ENCODE results near the gene NIN. TPM values are rescaled to one million over a fixed set of nuclear protein-coding genes. Genes with fewer than 3 reads are reported as not detected.

The NIN gene
- polyA plus RNA-seq, 1 experiment: 26.9 TPM

DNA sequence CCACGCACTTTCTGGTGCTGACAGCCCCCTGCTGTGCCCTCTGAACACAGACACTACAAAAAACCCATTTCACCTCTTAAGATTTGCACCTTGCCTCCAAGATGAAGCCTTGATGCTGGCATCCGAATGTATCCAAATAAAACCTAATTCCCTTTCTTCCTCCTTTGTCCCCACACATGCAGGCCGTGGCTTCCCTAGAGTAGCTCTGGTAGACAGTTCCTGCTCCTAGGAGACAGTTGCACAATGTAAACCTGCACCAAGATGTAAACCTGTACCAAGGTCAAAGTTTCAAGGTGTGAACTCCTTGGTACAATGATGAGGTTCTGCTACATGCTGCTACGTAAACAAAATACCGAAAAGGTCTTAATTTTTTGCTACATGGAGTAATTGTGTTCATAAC, 40.3 kb upstream of the NIN start:
- ChIA-PET POLR2A (no interaction called here), CTCF (interaction anchor here (1.6 kb wide), 1 partner anchor 11 kb away, joined by 10 read pairs; no protein-coding TSS in a partner anchor)
- H3K27me3 ChIP-seq (ENCODE audit: control insufficient read depth, insufficient read depth, low read length): peaks cover 3% of the 10 kb centered on the region
- no peak overlapping the region for H3K27ac ChIP-seq (ENCODE audit: low read depth, low read length)
- no peaks in the 10 kb centered on the region for H3K9me3 ChIP-seq (ENCODE audit: control insufficient read depth, insufficient read depth, low read length)
- no peak for DNase-seq (ENCODE audit: low read depth, low spot score)
- TF ChIP-seq, protein P1, sequence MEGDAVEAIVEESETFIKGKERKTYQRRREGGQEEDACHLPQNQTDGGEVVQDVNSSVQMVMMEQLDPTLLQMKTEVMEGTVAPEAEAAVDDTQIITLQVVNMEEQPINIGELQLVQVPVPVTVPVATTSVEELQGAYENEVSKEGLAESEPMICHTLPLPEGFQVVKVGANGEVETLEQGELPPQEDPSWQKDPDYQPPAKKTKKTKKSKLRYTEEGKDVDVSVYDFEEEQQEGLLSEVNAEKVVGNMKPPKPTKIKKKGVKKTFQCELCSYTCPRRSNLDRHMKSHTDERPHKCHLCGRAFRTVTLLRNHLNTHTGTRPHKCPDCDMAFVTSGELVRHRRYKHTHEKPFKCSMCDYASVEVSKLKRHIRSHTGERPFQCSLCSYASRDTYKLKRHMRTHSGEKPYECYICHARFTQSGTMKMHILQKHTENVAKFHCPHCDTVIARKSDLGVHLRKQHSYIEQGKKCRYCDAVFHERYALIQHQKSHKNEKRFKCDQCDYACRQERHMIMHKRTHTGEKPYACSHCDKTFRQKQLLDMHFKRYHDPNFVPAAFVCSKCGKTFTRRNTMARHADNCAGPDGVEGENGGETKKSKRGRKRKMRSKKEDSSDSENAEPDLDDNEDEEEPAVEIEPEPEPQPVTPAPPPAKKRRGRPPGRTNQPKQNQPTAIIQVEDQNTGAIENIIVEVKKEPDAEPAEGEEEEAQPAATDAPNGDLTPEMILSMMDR (IDR thresholded peaks at IDR 0.05; ENCODE audit: low read depth, low read length): no peak
- H3K4me3 ChIP-seq (ENCODE audit: low read depth, low read length): no peak overlapping the region

DNA sequence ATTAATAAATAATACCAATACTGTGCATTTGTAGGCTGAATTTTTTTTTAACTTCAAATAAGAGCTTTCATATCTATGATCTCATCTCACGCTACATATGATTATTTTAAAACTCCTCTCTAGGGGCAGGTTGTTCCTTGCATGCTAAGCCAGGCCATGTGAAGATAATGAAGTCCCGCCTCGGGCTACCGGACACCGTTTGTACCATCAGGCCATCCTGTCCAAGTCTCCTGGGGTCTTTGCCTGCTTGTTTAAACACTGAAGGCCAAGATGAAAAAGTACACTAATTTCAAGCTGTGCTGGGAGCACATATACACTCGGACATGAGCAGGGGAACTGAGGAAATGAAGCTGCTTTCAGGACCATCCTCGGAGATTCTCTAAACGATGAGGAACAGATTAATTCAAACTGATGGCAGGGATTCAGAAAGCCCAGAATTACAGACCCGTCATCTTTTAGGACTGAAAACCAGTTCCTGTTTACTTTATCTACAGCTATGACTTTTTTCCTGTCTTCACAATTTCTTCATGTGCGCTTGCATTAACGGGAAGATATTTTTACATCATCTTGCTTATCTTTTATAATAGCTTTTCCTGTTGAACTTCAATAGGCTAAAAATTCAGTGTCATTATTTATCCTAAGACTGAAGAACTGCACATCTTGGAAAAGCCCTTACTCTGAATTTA, 34.6 kb upstream of the NIN start:
- Histone ChIP-seq H3K4me3 (ENCODE audit: low read depth, low read length) (no peak overlapping the region), H3K9me3 (ENCODE audit: control insufficient read depth, insufficient read depth, low read length) (no peaks in the 10 kb centered on the region), H3K27ac (ENCODE audit: low read depth, low read length) (peak overlapping the region; percentile 73), H3K27me3 (ENCODE audit: control insufficient read depth, insufficient read depth, low read length) (no peaks in the 10 kb centered on the region)
- CTCF ChIA-PET: interaction anchor here (0.7 to 1.6 kb wide), 3 partner anchors 10 to 207 kb away, joined by 3 read pairs; no protein-coding TSS in a partner anchor
- peak; percentile 34 for DNase-seq (ENCODE audit: low read depth, low spot score)
- POLR2A ChIA-PET: no interaction called here
- TF ChIP-seq, protein P1 (IDR thresholded peaks at IDR 0.05; ENCODE audit: low read depth, low read length): no peak

DNA sequence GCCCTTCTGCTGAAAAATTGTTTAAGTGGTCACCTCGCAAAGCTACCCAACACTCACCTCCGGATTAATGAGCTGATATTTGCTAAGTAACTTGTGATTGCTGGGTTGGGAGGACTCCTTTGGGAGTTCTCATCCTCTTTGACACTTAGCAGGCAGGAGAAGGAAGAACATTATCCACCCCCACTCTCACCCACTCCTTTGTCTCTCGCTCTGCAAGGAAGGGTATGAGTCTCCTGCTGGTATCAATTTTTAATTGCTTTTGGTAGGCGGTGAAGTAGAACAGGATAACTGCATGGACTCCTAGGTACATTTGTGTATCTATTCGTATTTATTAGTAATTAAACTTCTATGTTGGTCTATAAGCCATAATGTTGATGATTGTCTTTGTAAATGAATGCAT, 34.0 kb upstream of the NIN start:
- ChIA-PET POLR2A (no interaction called here), CTCF (interaction anchor here (0.7 to 1.6 kb wide), 3 partner anchors 9 to 206 kb away, joined by 3 read pairs; no protein-coding TSS in a partner anchor)
- TF ChIP-seq, protein P1 (IDR thresholded peaks at IDR 0.05; ENCODE audit: low read depth, low read length): no peak
- Histone ChIP-seq H3K4me3 (ENCODE audit: low read depth, low read length) (no peak overlapping the region), H3K27me3 (ENCODE audit: control insufficient read depth, insufficient read depth, low read length) (no peaks in the 10 kb centered on the region), H3K27ac (ENCODE audit: low read depth, low read length) (no peak overlapping the region), H3K9me3 (ENCODE audit: control insufficient read depth, insufficient read depth, low read length) (no peaks in the 10 kb centered on the region)
- no peak for DNase-seq (ENCODE audit: low read depth, low spot score)

DNA sequence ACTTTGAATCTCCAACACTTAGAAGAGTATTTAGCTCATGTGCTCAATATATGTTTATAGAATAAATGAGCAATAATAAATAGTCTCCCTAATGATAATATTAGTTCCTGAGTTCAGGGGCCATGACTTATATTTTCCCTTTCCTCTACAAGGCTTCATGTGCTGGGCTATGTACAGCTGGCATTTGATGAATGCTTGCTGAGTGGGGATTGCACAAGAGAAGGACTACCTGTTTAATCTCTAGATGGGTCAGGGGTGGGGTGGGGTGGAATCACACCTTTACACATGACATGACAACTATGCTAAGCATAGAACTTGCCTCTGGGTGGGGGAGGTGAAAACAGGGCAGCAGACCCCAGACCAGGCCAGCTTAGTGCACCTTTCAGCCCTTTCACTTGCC, 33.3 kb upstream of the NIN start:
- CTCF ChIA-PET: no interaction called here
- H3K4me3 ChIP-seq (ENCODE audit: low read depth, low read length): no peak overlapping the region
- POLR2A ChIA-PET: interaction anchor here (0.6 kb wide), 1 partner anchor 633 kb away, joined by 3 read pairs; no protein-coding TSS in a partner anchor

More for the DNA sequence above, 33.3 kb upstream of the NIN start:
- Histone ChIP-seq H3K27me3 (ENCODE audit: control insufficient read depth, insufficient read depth, low read length) (no peaks in the 10 kb centered on the region), H3K9me3 (ENCODE audit: control insufficient read depth, insufficient read depth, low read length) (no peaks in the 10 kb centered on the region), H3K27ac (ENCODE audit: low read depth, low read length) (no peak overlapping the region)
- no peak for DNase-seq (ENCODE audit: low read depth, low spot score)
- TF ChIP-seq, protein P1 (IDR thresholded peaks at IDR 0.05; ENCODE audit: low read depth, low read length): no peak
